ENCODE results near the gene SH2D1B.

SH2D1B gene

DNA sequence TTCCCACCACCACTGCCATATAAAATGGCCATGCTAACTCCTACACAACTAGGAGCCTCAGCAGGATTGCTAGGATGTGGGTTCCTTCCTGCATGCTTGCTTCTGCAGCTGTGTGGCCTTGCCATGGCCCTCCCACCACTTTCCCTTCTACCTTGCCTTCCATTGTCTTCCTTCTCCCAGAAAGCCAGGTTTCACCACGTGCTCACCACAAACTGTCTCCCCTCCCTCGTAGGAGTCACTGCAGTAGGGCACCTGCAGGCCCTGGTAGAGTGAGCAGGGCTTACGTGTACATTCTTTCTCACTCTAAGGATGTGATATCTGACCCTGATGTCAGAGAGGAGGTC lies 26.7 kb downstream of the SH2D1B start:
- H3K4me3 ChIP-seq: no peak overlapping the region
- peak; percentile 21 for DNase-seq (ENCODE audit: low spot score)
- no peak overlapping the region for H3K27ac ChIP-seq
- TF ChIP-seq, protein P1, sequence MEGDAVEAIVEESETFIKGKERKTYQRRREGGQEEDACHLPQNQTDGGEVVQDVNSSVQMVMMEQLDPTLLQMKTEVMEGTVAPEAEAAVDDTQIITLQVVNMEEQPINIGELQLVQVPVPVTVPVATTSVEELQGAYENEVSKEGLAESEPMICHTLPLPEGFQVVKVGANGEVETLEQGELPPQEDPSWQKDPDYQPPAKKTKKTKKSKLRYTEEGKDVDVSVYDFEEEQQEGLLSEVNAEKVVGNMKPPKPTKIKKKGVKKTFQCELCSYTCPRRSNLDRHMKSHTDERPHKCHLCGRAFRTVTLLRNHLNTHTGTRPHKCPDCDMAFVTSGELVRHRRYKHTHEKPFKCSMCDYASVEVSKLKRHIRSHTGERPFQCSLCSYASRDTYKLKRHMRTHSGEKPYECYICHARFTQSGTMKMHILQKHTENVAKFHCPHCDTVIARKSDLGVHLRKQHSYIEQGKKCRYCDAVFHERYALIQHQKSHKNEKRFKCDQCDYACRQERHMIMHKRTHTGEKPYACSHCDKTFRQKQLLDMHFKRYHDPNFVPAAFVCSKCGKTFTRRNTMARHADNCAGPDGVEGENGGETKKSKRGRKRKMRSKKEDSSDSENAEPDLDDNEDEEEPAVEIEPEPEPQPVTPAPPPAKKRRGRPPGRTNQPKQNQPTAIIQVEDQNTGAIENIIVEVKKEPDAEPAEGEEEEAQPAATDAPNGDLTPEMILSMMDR (IDR thresholded peaks at IDR 0.05): no peak

DNA sequence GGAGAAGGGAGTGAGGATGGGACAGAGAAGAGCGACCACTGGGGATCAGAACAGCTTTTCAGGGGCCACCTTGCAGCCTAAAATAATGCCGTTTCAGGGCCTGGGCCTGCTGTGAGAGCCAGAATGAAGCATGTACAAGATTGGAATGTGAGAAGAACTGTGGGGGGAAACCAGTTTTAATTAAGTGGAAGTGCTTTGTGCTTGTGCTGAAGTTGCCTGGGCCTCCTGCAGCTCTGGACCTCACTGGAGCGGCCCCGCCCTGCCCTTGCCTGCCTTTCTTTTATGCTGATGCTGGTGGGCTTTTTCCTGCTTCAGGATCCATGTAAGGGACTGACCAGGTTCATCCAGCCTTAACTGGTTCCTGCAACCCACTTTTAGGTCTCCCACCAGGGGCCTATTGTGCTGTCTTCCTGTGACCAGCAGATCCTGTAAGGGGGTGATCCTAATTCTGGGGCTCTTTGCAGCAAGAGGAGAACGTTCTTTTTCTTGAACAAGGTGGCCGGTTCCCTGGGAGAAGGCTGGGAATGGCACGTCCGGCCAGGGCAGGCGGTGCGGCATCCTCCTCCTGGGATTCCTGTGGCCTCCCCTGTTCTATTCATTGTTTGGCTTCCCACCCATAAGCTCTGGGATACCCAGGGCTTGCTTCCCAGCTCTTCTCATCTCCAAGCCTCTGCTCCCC lies 27.2 kb downstream of the SH2D1B start:
- TF ChIP-seq, protein P1 (IDR thresholded peaks at IDR 0.05): no peak
- no peak overlapping the region for H3K27ac ChIP-seq
- peak; percentile 40 for DNase-seq (ENCODE audit: low spot score)
- no peak overlapping the region for H3K4me3 ChIP-seq

DNA sequence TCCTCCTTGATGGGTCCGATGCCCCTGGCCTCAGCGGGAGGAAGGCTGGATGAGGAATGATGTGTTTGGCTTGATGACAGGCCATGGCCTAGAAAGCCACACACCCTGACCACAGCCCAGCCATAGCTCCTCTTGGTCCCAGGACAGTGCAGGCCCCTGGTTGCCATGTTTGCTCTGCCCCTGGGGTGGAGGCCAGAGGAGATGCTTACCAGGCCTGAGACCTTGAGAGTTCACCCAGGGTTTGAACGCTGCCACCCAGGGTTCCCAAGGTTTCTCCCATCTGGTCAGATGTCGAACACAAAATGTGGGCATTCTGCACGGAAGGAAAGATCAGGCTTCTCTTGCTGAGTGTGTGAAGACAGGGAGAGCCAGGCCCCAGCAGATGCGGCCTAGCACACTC lies 27.8 kb downstream of the SH2D1B start:
- TF ChIP-seq, protein P1 (IDR thresholded peaks at IDR 0.05): no peak

DNA sequence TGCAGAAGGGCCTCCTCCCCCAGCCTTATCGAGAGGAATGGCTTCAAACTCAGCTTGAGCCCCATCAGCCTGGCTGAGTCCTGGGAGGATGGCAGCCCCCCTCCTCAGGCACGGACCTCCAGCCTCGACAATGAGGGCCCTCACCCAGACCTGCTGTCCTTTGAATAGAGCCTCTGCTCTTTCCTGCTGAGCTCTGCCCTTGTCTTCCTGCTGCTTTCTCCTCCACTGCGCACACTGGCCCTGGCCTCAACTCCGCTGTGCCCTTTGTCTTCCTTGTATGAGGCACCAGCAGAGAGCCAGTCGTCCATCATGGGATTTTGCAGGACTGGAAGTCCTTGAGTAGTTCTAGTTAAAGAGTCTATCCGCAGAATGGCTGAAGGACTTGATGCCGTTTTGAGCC lies 28.4 kb downstream of the SH2D1B start:
- H3K4me3 ChIP-seq: no peak overlapping the region
- TF ChIP-seq, protein P1 (IDR thresholded peaks at IDR 0.05): no peak
- DNase-seq (ENCODE audit: low spot score): peak; percentile 49
- H3K27ac ChIP-seq: no peak overlapping the region

More for the DNA sequence above, 27.8 kb downstream of the SH2D1B start:
- no peak overlapping the region for H3K4me3 ChIP-seq
- peak; percentile 29 for DNase-seq (ENCODE audit: low spot score)
- no peak overlapping the region for H3K27ac ChIP-seq

DNA sequence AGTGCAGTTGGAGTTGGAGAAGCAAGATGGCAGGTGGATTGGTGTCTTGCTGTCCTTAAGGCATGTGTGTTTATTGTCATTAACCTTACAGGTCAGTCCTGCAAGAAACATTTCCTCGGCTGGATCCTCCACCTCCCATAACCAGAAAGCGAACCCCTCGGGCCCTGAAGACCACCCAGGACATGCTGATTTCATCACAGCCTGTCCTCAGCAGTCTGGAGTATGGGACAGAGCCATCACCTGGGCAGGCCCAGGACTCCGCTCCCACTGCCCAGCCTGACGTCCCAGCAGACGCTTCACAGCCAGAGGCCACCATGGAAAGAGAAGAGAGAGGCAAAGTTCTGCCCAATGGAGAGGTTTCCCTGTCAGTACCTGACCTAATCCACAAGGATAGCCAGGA lies 28.8 kb downstream of the SH2D1B start:
- H3K27ac ChIP-seq: no peak overlapping the region
- DNase-seq (ENCODE audit: low spot score): peak; percentile 47

DNA sequence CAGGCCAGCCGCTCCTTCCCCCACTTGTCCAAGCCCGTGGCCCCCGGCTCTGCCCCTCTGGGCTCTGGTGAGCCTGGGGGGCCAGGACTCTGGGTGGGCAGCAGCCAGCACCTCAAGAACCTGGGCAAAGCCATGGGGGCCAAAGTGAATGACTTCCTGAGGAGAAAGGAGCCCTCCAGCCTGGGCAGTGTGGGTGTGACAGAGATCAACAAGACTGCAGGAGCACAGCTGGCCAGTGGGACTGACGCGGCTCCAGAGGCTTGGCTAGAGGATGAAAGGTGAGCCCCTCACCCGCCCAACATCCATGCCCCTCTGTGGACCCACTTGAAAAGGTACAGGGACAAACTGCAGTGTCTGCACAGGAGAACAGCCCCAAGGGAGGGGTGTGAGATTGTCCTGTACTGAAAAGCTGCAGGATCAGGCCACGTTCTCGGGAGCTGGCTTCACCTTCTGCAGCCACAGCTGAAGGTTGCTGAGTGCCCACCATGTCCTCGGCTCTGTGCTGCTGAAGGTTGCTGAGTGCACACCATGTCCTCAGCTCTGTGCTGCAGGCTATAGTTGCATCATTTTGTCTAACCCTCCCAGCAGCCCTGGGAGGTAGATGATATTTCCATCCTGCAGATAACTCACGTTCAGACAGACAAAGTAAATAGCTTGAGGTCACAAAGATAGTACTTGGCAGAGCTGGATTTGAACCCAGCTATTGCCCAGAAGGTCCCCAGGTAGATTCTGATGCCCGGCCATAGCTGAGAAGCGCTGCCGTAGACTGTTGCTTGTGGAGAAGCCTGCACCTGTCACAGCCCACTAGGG lies 29.8 kb downstream of the SH2D1B start:
- H3K27ac ChIP-seq: no peak overlapping the region
- TF ChIP-seq, protein P1 (IDR thresholded peaks at IDR 0.05): no peak
- peak; percentile 71 for DNase-seq (ENCODE audit: low spot score)

More for the DNA sequence above, 28.8 kb downstream of the SH2D1B start:
- no peak overlapping the region for H3K4me3 ChIP-seq
- TF ChIP-seq, protein P1 (IDR thresholded peaks at IDR 0.05): no peak

DNA sequence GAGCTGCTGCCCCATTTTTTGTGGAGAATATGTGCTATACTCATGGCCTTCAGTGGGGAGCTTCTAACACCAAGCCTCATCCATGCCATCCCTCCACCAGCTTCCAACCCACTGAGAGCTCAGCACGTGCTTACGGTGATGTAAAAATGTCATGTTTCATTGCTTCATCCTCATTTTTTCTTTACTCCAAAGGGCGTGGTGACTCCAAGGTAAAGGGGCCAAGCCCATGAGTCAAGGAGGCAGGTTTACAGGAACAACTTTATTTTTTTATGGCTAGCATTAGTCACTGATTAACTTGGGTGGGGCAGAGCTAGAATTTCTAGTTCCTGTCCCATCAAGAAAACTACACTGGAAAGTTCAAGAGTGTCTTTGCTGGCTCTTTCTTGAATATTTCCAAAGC lies 30.6 kb downstream of the SH2D1B start, which contains the start of gene C1orf226:
Gene C1orf226 (plus strand): TSS at position 346 of the 400 bp plus-strand sequence. CDS start 174 bp downstream, outside the sequence.
- Histone ChIP-seq H3K4me3 (no peak within 1 kb of the TSS), H3K27ac (no peak within 1 kb of the TSS)
- TF ChIP-seq, protein P1 (IDR thresholded peaks at IDR 0.05): no peak
- peak; percentile 19 for DNase-seq (ENCODE audit: low spot score)

More for the DNA sequence above, 29.8 kb downstream of the SH2D1B start:
- H3K4me3 ChIP-seq: no peak overlapping the region

Measured in coronary artery (tissue), 2 donors.